Skeletal muscle tissue (tissue), 4 donors: ENCODE measurements around the gene PTGER1. TPM values are rescaled to one million over a fixed set of nuclear protein-coding genes. Genes with fewer than 3 reads are reported as not detected.
"Not testable (repeated sequence)": the region's sequence is repeated elsewhere in the genome, so short reads cannot be mapped to it uniquely, and the experiment has no call there.

Experiments used
- H3K27ac ChIP-seq: one replicate; pipeline ENCODE4 v1.7.0; 2013; ENCODE audit warnings: mild to moderate bottlenecking, low read depth, low read length, inconsistent platforms
- H3K27me3 ChIP-seq, 3 donors: one replicate each; pipeline ENCODE4 v1.7.0; 2013; ENCODE audit warnings: low read length in 3 of 3; ENCODE audit not compliant: control insufficient read depth in 3 of 3, insufficient read depth in 3 of 3
- H3K36me3 ChIP-seq, 3 donors: one replicate each; pipeline ENCODE4 v1.7.0; 2013; ENCODE audit warnings: low read length in 3 of 3; ENCODE audit not compliant: control insufficient read depth in 3 of 3, insufficient read depth in 3 of 3
- H3K4me1 ChIP-seq, 3 donors: one replicate each; pipeline ENCODE4 v1.7.0; 2013; ENCODE audit warnings: low read length in 3 of 3, mild to moderate bottlenecking in 3 of 3; ENCODE audit not compliant: control insufficient read depth in 3 of 3, insufficient read depth in 3 of 3
- H3K4me3 ChIP-seq, 3 donors: one replicate each; pipeline ENCODE4 v1.7.0; 2013; ENCODE audit warnings: low read length in 3 of 3
- H3K9ac ChIP-seq, 3 donors: one replicate each; pipeline ENCODE4 v1.7.0; 2013; ENCODE audit warnings: low read length in 3 of 3, mild to moderate bottlenecking in 3 of 3, moderate library complexity in 2 of 3, low read depth in 1 of 3
- H3K9me3 ChIP-seq, 3 donors: one replicate each; pipeline ENCODE4 v1.7.0; 2013; ENCODE audit warnings: low read length in 3 of 3; ENCODE audit not compliant: control insufficient read depth in 3 of 3
- total RNA-seq: library from RNA; depleted of rRNA; stranded (reverse); fragments of >200 nt; gene quantifications from one replicate; pipeline ENCODE4 v1.2.3, GENCODE V29; 2014
- donor health status: Osteomylitis.

The PTGER1 gene
- total RNA-seq, 1 donor from 2014 or later: not detected

- Histone ChIP-seq H3K9me3 (no peaks in the 10 kb centered on the region), H3K4me3 (peak overlapping the region; percentile 79 to 96 (median 95)), H3K27me3 (no peaks in the 10 kb centered on the region), H3K4me1 (peaks cover 40 to 52% (median 50%) of the 10 kb centered on the region in 3 donors), H3K9ac (peak overlapping the region; percentile 54 to 99 (median 80)), H3K36me3 (peaks cover 25 to 31% (median 30%) of the 10 kb centered on the region in 3 donors), H3K27ac (no peak overlapping the region)
Observed at GRCh38 chr19:14515501-14516047, 40.4 kb upstream of the PTGER1 start.

GRCh38 chr19:14514215-14514863, 39.2 kb upstream of the PTGER1 start:
- no peaks in the 10 kb centered on the region for H3K9me3 ChIP-seq
- peaks cover 43 to 48% (median 46%) of the 10 kb centered on the region in 3 donors for H3K4me1 ChIP-seq
- peak overlapping the region; percentile 4 for H3K27ac ChIP-seq
- H3K27me3 ChIP-seq: no peaks in the 10 kb centered on the region
- peaks cover 25 to 31% (median 30%) of the 10 kb centered on the region in 3 donors for H3K36me3 ChIP-seq
- H3K4me3 ChIP-seq: no peak overlapping the region
- H3K9ac ChIP-seq: peak overlapping the region in 2 of 3 donors; percentile 19 to 54

- peaks cover 42 to 47% (median 44%) of the 10 kb centered on the region in 3 donors for H3K4me1 ChIP-seq
Observed at GRCh38 chr19:14512406-14512961, 37.3 kb upstream of the PTGER1 start.

GRCh38 chr19:14511229-14511593, 36.1 kb upstream of the PTGER1 start:
- H3K27ac ChIP-seq: peak overlapping the region; percentile 23
- no peak overlapping the region for H3K4me3 ChIP-seq
- peaks cover 22 to 25% (median 23%) of the 10 kb centered on the region in 3 donors for H3K36me3 ChIP-seq
- H3K4me1 ChIP-seq: peaks cover 31 to 37% (median 34%) of the 10 kb centered on the region in 3 donors
- no peaks in the 10 kb centered on the region for H3K9me3 ChIP-seq
- H3K9ac ChIP-seq: no peak overlapping the region
- H3K27me3 ChIP-seq: no peaks in the 10 kb centered on the region

More at GRCh38 chr19:14512406-14512961, 37.3 kb upstream of the PTGER1 start:
- Histone ChIP-seq H3K9me3 (no peaks in the 10 kb centered on the region), H3K9ac (no peak overlapping the region), H3K36me3 (peaks cover 25 to 31% (median 30%) of the 10 kb centered on the region in 3 donors), H3K27me3 (no peaks in the 10 kb centered on the region), H3K4me3 (no peak overlapping the region), H3K27ac (no peak overlapping the region)

- peak overlapping the region; percentile 49 for H3K27ac ChIP-seq
- H3K9ac ChIP-seq: no peak overlapping the region
- H3K4me1 ChIP-seq: peaks cover 24 to 31% (median 28%) of the 10 kb centered on the region in 3 donors
Observed at GRCh38 chr19:14510311-14511228, 35.4 kb upstream of the PTGER1 start.

GRCh38 chr19:14507704-14508542, 32.8 kb upstream of the PTGER1 start:
- Histone ChIP-seq H3K27me3 (no peaks in the 10 kb centered on the region), H3K9ac (no peak overlapping the region), H3K4me1 (peaks cover 4 to 15% (median 9%) of the 10 kb centered on the region in 3 donors), H3K9me3 (no peaks in the 10 kb centered on the region), H3K4me3 (no peak overlapping the region), H3K36me3 (no peaks in the 10 kb centered on the region), H3K27ac (no peak overlapping the region)

More at GRCh38 chr19:14510311-14511228, 35.4 kb upstream of the PTGER1 start:
- Histone ChIP-seq H3K36me3 (peaks cover 16 to 19% (median 18%) of the 10 kb centered on the region in 3 donors), H3K9me3 (no peaks in the 10 kb centered on the region), H3K27me3 (no peaks in the 10 kb centered on the region), H3K4me3 (peak overlapping the region in 1 of 3 donors; percentile 26)

- Histone ChIP-seq H3K4me3 (no peak overlapping the region), H3K4me1 (peaks cover 4 to 15% (median 6%) of the 10 kb centered on the region in 3 donors), H3K9ac (no peak overlapping the region), H3K9me3 (no peaks in the 10 kb centered on the region), H3K27ac (no peak overlapping the region), H3K27me3 (no peaks in the 10 kb centered on the region), H3K36me3 (no peaks in the 10 kb centered on the region)
Observed at GRCh38 chr19:14505488-14506239, 30.5 kb upstream of the PTGER1 start.

GRCh38 chr19:14504575-14504974, 29.4 kb upstream of the PTGER1 start:
- H3K27me3 ChIP-seq, H3K9me3 ChIP-seq, H3K9ac ChIP-seq, H3K4me3 ChIP-seq, H3K36me3 ChIP-seq, H3K27ac ChIP-seq: not testable (repeated sequence)
- peaks cover 3 to 12% (median 5%) of the 10 kb centered on the region in 3 donors for H3K4me1 ChIP-seq
